Kidney (tissue), 14 donors: ENCODE measurements around the gene RNF40. TPM values are rescaled to one million over a fixed set of nuclear protein-coding genes. Genes with fewer than 3 reads are reported as not detected.

Experiments used
- DNase-seq, 5 donors: peaks; one replicate each; pipeline ENCODE4 v3.0.0-alpha.2; 2013 to 2020
- FAIRE-seq: peaks from 2 replicates; lab custom pipeline; 2012; peaks lifted over from hg19 to GRCh38; lab: Jason Lieb, UNC
- H3K27ac ChIP-seq, 2 donors: one replicate each; pipeline ENCODE4 v1.7.0; 2013; ENCODE audit warnings: low read depth in 2 of 2, low read length in 2 of 2, inconsistent platforms in 1 of 2
- H3K27me3 ChIP-seq: one replicate; pipeline ENCODE4 v1.7.1; 2013; ENCODE audit warnings: low read length, inconsistent platforms; ENCODE audit not compliant: control insufficient read depth, insufficient read depth
- H3K36me3 ChIP-seq, 3 donors: one replicate each; pipeline versions ENCODE4 v1.7.0 to v1.7.1; 2013; ENCODE audit warnings: low read length in 3 of 3, control low read depth in 1 of 3, inconsistent platforms in 1 of 3; ENCODE audit not compliant: insufficient read depth in 3 of 3, control insufficient read depth in 2 of 3
- H3K4me1 ChIP-seq, 3 donors: one replicate each; pipeline versions ENCODE4 v1.7.0 to v1.7.1; 2013; ENCODE audit warnings: low read length in 3 of 3, inconsistent platforms in 1 of 3, low read depth in 1 of 3; ENCODE audit not compliant: control insufficient read depth in 2 of 3, insufficient read depth in 2 of 3
- H3K4me3 ChIP-seq, 3 donors: one replicate each; pipeline versions ENCODE4 v1.7.0 to v1.8.1; 2013; ENCODE audit warnings: low read length in 3 of 3, control low read depth in 1 of 3, inconsistent platforms in 1 of 3
- H3K9ac ChIP-seq, 3 donors: one replicate each; pipeline versions ENCODE4 v1.7.0 to v1.7.1; 2013; ENCODE audit warnings: low read length in 3 of 3, control low read depth in 1 of 3, inconsistent platforms in 1 of 3
- H3K9me3 ChIP-seq, 3 donors: one replicate each; pipeline versions ENCODE4 v1.7.0 to v1.7.1; 2013; ENCODE audit warnings: low read length in 3 of 3, control low read depth in 1 of 3, inconsistent platforms in 1 of 3; ENCODE audit not compliant: control insufficient read depth in 2 of 3, insufficient read depth in 1 of 3
- CTCF ChIP-seq: IDR thresholded peaks from 3 replicates; pipeline ENCODE4 v1.5.1; 2012; ENCODE audit warnings: mild to moderate bottlenecking, moderate library complexity, borderline replicate concordance; ENCODE audit not compliant: insufficient read depth; ENCODE audit errors: extremely low read depth
- intact Hi-C: fragments of 100-400 bp; cut with DNase I; formaldehyde crosslinking; loops from one replicate; pipeline ENCODE4 v1.11.1; 2022
- polyA plus RNA-seq: library from polyadenylated mRNA; stranded (reverse); fragments of 350-450 nt; fragmentation: Illumina TruSeq; extraction: RNeasy Lipid Tissue Mini Kit (QIAGEN cat#74804); gene quantifications from one replicate; pipeline ENCODE4 v1.2.3, GENCODE V29; 2014; ENCODE audit warnings: low read depth, low replicate concordance; ENCODE audit not compliant: insufficient read depth
- total RNA-seq: library from RNA; stranded (reverse); fragmentation: NEBNext Ultra II Directional; extraction: Animal tissue kit (Norgen Biotek cat#: 25700); gene quantifications from one replicate; pipeline ENCODE4 v1.2.1, GENCODE V29; 2021
- donor health status: control.
- donor health status: control.
- donor health status: control.
- donor health status: control.
- donor health status: control.
- donor health status: DM: yes; HTN: yes; CAD: no.
- donor health status: Normal renal cell carcinoma (clear cell type).

The RNF40 gene
- total and polyA plus RNA-seq, 2 donors from 2014 or later, result 74.3 to 109 TPM

GRCh38 chr16:30722443-30722842, 39.7 kb upstream of the RNF40 start:
- FAIRE-seq (no peak), DNase-seq (peak in 1 of 5 donors; percentile 41)
- Histone ChIP-seq H3K9me3 (no peaks in the 10 kb centered on the region), H3K36me3 (peaks cover 8 to 63% (median 46%) of the 10 kb centered on the region in 3 donors), H3K27me3 (no peaks in the 10 kb centered on the region), H3K9ac (no peak overlapping the region), H3K27ac (no peak overlapping the region), H3K4me3 (no peak overlapping the region), H3K4me1 (peaks cover 0 to 2% (median 0%) of the 10 kb centered on the region in 3 donors)
- no peak for TF ChIP-seq CTCF
- intact Hi-C loops, result no loop called here

GRCh38 chr16:30722916-30723315, 39.2 kb upstream of the RNF40 start:
- DNase-seq, result peak in 1 of 5 donors; percentile 64
- H3K9me3 ChIP-seq, result no peaks in the 10 kb centered on the region
- no peak overlapping the region for H3K9ac ChIP-seq
- no peaks in the 10 kb centered on the region for H3K27me3 ChIP-seq
- peaks cover 0 to 2% (median 0%) of the 10 kb centered on the region in 3 donors for H3K4me1 ChIP-seq
- no peak overlapping the region for H3K27ac ChIP-seq
- TF ChIP-seq CTCF, result no peak
- intact Hi-C loops, result no loop called here
- no peak for FAIRE-seq
- peaks cover 8 to 62% (median 46%) of the 10 kb centered on the region in 3 donors for H3K36me3 ChIP-seq
- no peak overlapping the region for H3K4me3 ChIP-seq

- no peaks in the 10 kb centered on the region for H3K27me3 ChIP-seq
- H3K9ac ChIP-seq, result no peak overlapping the region
- no peak overlapping the region for H3K27ac ChIP-seq
- DNase-seq (peak in 1 of 5 donors; percentile 47), FAIRE-seq (no peak)
- TF ChIP-seq CTCF, result no peak
- H3K9me3 ChIP-seq, result no peaks in the 10 kb centered on the region
- no peak overlapping the region for H3K4me3 ChIP-seq
- intact Hi-C loops, result no loop called here
- H3K4me1 ChIP-seq, result peaks cover 0 to 2% (median 0%) of the 10 kb centered on the region in 3 donors
- peaks cover 8 to 59% (median 42%) of the 10 kb centered on the region in 3 donors for H3K36me3 ChIP-seq
These were observed 38.3 kb upstream of the RNF40 start for GRCh38 chr16:30723725-30724355.
